ENCODE data around the gene S100A7. TPM values are rescaled to one million over a fixed set of nuclear protein-coding genes. Genes with fewer than 3 reads are reported as not detected.
"Not testable (repeated sequence)": the region's sequence is repeated elsewhere in the genome, so short reads cannot be mapped to it uniquely, and the experiment has no call there.

Gene S100A7
- polyA plus RNA-seq, 1 donor from 2014 or later = not detected

DNA sequence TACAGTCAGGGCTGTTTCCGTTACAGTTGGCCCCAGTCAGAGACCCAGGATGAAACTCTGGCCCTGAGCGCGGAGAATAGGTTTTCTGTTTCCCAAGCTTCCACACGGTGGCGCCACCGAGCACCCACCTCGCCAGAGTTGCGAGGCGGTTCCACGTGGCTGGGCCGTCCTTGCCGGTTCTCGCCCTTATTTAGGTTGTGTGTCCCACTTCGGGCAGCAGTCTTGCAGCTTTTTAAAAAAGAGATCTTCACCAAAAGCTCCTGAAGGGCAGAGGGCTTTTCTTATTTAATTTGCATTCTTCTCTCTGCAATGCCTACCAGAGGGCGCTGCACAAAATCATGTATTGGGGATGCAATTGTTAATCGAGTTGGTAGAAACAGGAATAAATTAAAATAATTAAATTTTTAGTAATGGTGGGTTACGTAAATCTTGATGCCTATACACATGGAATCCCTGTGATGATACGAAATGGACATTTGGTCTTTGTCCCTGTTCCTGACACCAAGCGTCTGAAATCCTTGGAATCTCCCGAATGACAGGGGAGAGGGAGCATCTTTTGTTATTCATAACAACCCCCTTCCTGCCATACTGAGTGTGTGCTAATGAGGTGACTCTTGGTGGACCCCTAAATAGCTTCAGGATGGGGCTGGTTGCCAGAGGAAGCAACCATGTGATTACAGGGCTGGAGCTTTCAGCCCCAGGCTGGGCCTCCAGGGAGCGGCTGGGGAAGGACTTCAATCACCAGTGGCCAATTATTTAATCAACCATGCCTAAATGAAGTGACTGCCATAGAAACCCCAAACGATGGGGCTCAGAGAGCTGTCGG lies 5.6 kb upstream of the S100A7 start:
- no peak overlapping the region for H2AFZ ChIP-seq (ENCODE audit: low read depth, low read length)
- no peak overlapping the region for H3K27ac ChIP-seq (ENCODE audit: low read length)
- TF ChIP-seq RAD21 (conservative IDR thresholded peaks at IDR 0.05) (no peak), POLR2AphosphoS5 (IDR thresholded peaks at IDR 0.05) (no peak), SMC3 (conservative IDR thresholded peaks at IDR 0.05; ENCODE audit: poor library complexity) (peak; percentile 45)
- TF ChIP-seq, protein P1, sequence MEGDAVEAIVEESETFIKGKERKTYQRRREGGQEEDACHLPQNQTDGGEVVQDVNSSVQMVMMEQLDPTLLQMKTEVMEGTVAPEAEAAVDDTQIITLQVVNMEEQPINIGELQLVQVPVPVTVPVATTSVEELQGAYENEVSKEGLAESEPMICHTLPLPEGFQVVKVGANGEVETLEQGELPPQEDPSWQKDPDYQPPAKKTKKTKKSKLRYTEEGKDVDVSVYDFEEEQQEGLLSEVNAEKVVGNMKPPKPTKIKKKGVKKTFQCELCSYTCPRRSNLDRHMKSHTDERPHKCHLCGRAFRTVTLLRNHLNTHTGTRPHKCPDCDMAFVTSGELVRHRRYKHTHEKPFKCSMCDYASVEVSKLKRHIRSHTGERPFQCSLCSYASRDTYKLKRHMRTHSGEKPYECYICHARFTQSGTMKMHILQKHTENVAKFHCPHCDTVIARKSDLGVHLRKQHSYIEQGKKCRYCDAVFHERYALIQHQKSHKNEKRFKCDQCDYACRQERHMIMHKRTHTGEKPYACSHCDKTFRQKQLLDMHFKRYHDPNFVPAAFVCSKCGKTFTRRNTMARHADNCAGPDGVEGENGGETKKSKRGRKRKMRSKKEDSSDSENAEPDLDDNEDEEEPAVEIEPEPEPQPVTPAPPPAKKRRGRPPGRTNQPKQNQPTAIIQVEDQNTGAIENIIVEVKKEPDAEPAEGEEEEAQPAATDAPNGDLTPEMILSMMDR (IDR thresholded peaks at IDR 0.05; ENCODE audit: poor library complexity, severe bottlenecking) = peak; percentile 56
- H3K79me2 ChIP-seq (replicated peaks; ENCODE audit: insufficient read depth, low read length) = no peaks in the 10 kb centered on the region
- no peaks in the 10 kb centered on the region for H3K36me3 ChIP-seq (ENCODE audit: insufficient read depth, low read length)
- H3F3A ChIP-seq (ENCODE audit: insufficient read depth, low read length, poor library complexity, severe bottlenecking) = no peaks in the 10 kb centered on the region
- H3K4me2 ChIP-seq (ENCODE audit: low read length) = no peak overlapping the region
- H3K9ac ChIP-seq (ENCODE audit: low read length) = no peak overlapping the region
- no peaks in the 10 kb centered on the region for H3K9me3 ChIP-seq (ENCODE audit: low read length)
- no peaks in the 10 kb centered on the region for H3K27me3 ChIP-seq (ENCODE audit: insufficient read depth, low read depth, low read length)
- H3K9me2 ChIP-seq (ENCODE audit: insufficient read depth, low read length) = no peaks in the 10 kb centered on the region
- no peak overlapping the region for H3K4me3 ChIP-seq (ENCODE audit: low read length)
- no peaks in the 10 kb centered on the region for H4K20me1 ChIP-seq (ENCODE audit: insufficient read depth)

DNA sequence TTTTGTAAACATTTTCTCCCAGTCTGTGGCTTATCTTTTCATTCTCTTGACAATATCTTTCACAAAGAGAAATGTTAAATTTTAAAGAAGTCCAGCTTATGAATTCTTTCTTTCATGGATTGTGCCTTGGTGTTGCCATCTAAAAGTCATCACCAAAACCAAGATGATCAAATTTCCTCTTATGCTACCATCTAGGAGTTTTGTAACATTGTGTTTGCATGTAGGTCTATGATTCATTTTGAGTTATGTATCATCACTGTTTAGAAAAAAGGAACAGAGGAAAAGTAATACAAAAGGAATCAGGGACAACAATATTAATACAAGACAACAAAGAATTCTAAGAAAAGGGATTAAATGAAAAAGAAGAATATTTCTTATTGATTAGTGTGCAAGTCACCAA lies 2.3 kb upstream of the S100A7 start:
- not testable (repeated sequence) for H3K9ac ChIP-seq (ENCODE audit: low read length); H3K27me3 ChIP-seq (ENCODE audit: insufficient read depth, low read depth, low read length); H4K20me1 ChIP-seq (ENCODE audit: insufficient read depth); H3K79me2 ChIP-seq (replicated peaks; ENCODE audit: insufficient read depth, low read length); H3K4me2 ChIP-seq (ENCODE audit: low read length); H2AFZ ChIP-seq (ENCODE audit: low read depth, low read length); H3K36me3 ChIP-seq (ENCODE audit: insufficient read depth, low read length); H3K27ac ChIP-seq (ENCODE audit: low read length); H3F3A ChIP-seq (ENCODE audit: insufficient read depth, low read length, poor library complexity, severe bottlenecking); H3K9me2 ChIP-seq (ENCODE audit: insufficient read depth, low read length); H3K9me3 ChIP-seq (ENCODE audit: low read length); H3K4me3 ChIP-seq (ENCODE audit: low read length)

DNA sequence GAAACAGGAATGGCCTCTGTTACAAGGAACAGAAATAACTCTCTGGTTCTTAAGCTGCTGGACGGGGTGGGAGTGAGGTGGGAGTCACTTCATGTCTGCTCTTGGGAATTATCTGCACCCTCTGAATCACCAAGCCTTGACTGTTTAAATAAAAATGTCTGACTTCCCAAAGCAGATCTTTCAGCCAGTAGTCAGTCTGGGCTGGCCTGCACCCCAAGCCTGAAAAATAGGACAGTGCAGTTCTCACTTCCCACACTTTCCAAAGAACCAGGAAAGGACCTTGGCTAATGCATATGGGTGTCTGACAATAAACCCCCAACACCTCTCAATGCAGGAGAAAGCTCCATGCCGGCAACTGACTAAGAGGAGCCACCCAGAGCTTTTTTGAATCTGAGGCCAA lies 796 bp downstream of the S100A7 start:
- H3K9me3 ChIP-seq (ENCODE audit: low read length) = no peaks in the 10 kb centered on the region
- no peaks in the 10 kb centered on the region for H3F3A ChIP-seq (ENCODE audit: insufficient read depth, low read length, poor library complexity, severe bottlenecking)
- H3K9ac ChIP-seq (ENCODE audit: low read length) = no peak overlapping the region
- no peak overlapping the region for H3K4me2 ChIP-seq (ENCODE audit: low read length)
- TF ChIP-seq EP300 (conservative IDR thresholded peaks at IDR 0.05; ENCODE audit: poor library complexity, severe bottlenecking) (no peak), MXI1 (conservative IDR thresholded peaks at IDR 0.05; ENCODE audit: poor library complexity, severe bottlenecking) (no peak), SMC3 (conservative IDR thresholded peaks at IDR 0.05; ENCODE audit: poor library complexity) (no peak), EZH2 (IDR thresholded peaks at IDR 0.05; ENCODE audit: borderline replicate concordance, insufficient read depth, low read length, poor library complexity, severe bottlenecking) (no peak), POLR2AphosphoS5 (IDR thresholded peaks at IDR 0.05) (no peak), RAD21 (conservative IDR thresholded peaks at IDR 0.05) (no peak), TAF1 (IDR thresholded peaks at IDR 0.05; ENCODE audit: low read depth) (no peak)
- TF ChIP-seq, protein P2, sequence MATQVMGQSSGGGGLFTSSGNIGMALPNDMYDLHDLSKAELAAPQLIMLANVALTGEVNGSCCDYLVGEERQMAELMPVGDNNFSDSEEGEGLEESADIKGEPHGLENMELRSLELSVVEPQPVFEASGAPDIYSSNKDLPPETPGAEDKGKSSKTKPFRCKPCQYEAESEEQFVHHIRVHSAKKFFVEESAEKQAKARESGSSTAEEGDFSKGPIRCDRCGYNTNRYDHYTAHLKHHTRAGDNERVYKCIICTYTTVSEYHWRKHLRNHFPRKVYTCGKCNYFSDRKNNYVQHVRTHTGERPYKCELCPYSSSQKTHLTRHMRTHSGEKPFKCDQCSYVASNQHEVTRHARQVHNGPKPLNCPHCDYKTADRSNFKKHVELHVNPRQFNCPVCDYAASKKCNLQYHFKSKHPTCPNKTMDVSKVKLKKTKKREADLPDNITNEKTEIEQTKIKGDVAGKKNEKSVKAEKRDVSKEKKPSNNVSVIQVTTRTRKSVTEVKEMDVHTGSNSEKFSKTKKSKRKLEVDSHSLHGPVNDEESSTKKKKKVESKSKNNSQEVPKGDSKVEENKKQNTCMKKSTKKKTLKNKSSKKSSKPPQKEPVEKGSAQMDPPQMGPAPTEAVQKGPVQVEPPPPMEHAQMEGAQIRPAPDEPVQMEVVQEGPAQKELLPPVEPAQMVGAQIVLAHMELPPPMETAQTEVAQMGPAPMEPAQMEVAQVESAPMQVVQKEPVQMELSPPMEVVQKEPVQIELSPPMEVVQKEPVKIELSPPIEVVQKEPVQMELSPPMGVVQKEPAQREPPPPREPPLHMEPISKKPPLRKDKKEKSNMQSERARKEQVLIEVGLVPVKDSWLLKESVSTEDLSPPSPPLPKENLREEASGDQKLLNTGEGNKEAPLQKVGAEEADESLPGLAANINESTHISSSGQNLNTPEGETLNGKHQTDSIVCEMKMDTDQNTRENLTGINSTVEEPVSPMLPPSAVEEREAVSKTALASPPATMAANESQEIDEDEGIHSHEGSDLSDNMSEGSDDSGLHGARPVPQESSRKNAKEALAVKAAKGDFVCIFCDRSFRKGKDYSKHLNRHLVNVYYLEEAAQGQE (IDR thresholded peaks at IDR 0.05; ENCODE audit: borderline replicate concordance) = no peak
- TF ChIP-seq, protein P1 (IDR thresholded peaks at IDR 0.05; ENCODE audit: poor library complexity, severe bottlenecking) = no peak
- H3K4me3 ChIP-seq (ENCODE audit: low read length) = no peak overlapping the region
- no peak overlapping the region for H2AFZ ChIP-seq (ENCODE audit: low read depth, low read length)
- no peaks in the 10 kb centered on the region for H3K9me2 ChIP-seq (ENCODE audit: insufficient read depth, low read length)
- H4K20me1 ChIP-seq (ENCODE audit: insufficient read depth) = no peaks in the 10 kb centered on the region
- no peaks in the 10 kb centered on the region for H3K79me2 ChIP-seq (replicated peaks; ENCODE audit: insufficient read depth, low read length)
- no peaks in the 10 kb centered on the region for H3K36me3 ChIP-seq (ENCODE audit: insufficient read depth, low read length)
- H3K27ac ChIP-seq (ENCODE audit: low read length) = no peak overlapping the region
- H3K27me3 ChIP-seq (ENCODE audit: insufficient read depth, low read depth, low read length) = no peaks in the 10 kb centered on the region

All from neural cell (in vitro differentiated cells).